Activated CD4-positive, alpha-beta memory T cell treated with anti-CD3 and anti-CD28 coated beads, Interleukin-2, amount 10 ng/mL, durations not matched to agents 7 days and 5 days (primary cell): ENCODE results near the gene COPS7A. TPM values are rescaled to one million over a fixed set of nuclear protein-coding genes. Genes with fewer than 3 reads are reported as not detected.

Experiments used
- CTCF ChIA-PET: fragments of 350-600 bp; sonication (Branson Sonifier 250); formaldehyde crosslinking; loops from one replicate; lab custom pipeline; 2021; ENCODE audit warnings: antibody characterized with exemption, inconsistent platforms; lab: Charles Lee
- POLR2A ChIA-PET: fragments of 350-600 bp; sonication (Branson Sonifier 250); formaldehyde crosslinking; loops from one replicate; lab custom pipeline; 2021; ENCODE audit warnings: antibody characterized with exemption; lab: Charles Lee
- DNase-seq: peaks from one replicate; pipeline ENCODE4 v3.0.0-alpha.2; 2020
- H3K27ac Mint-ChIP-seq: one replicate; pipeline ENCODE4 v1.8.0; 2021; ENCODE audit warnings: mild to moderate bottlenecking, mixed read lengths
- H3K27me3 Mint-ChIP-seq: one replicate; pipeline ENCODE4 v1.8.0; 2021; ENCODE audit warnings: mixed read lengths
- H3K36me3 Mint-ChIP-seq: one replicate; pipeline ENCODE4 v1.8.0; 2021; ENCODE audit warnings: low read depth, mixed read lengths
- H3K4me1 Mint-ChIP-seq: one replicate; pipeline ENCODE4 v1.8.0; 2021; ENCODE audit warnings: mixed read lengths
- H3K4me3 Mint-ChIP-seq: one replicate; pipeline ENCODE4 v1.8.0; 2021; ENCODE audit warnings: mild to moderate bottlenecking, mixed read lengths
- H3K9me3 Mint-ChIP-seq: one replicate; pipeline ENCODE4 v1.8.0; 2021; ENCODE audit warnings: mixed read lengths
- total RNA-seq, 2 experiments: library from RNA; stranded (reverse); gene quantifications; one replicate each; pipeline ENCODE4 v1.2.3, GENCODE V29; 2021

The COPS7A gene
- total RNA-seq, 2 experiments from 2014 or later = 28.4 to 29.0 TPM

GRCh38 chr12:6767353-6768319 lies 43.8 kb downstream of the COPS7A start:
- Mint-ChIP-seq H3K27ac (peak overlapping the region; percentile 48), H3K4me1 (peaks cover 61% of the 10 kb centered on the region), H3K9me3 (no peaks in the 10 kb centered on the region), H3K36me3 (peaks cover 3% of the 10 kb centered on the region), H3K27me3 (peaks cover 31% of the 10 kb centered on the region), H3K4me3 (peak overlapping the region; percentile 87)
- no peak for DNase-seq
- CTCF ChIA-PET = interaction anchor here (1.0 to 4.6 kb wide), 17 partner anchors 8 to 172 kb away, joined by 3 to 78 read pairs (median 4); partner anchors contain the start of genes CD4, CDCA3, COPS7A and MLF2
- POLR2A ChIA-PET = interaction anchor here (1.1 to 8.4 kb wide), 13 partner anchors 7 to 105 kb away, joined by 3 to 73 read pairs (median 7); partner anchors contain the start of genes CD4, CDCA3, COPS7A and MLF2

GRCh38 chr12:6768437-6768914 lies 44.6 kb downstream of the COPS7A start:
- ChIA-PET CTCF (interaction anchor here (1.7 to 4.6 kb wide), 5 partner anchors 13 to 79 kb away, joined by 3 to 78 read pairs (median 50); partner anchors contain the start of genes CD4 and MLF2), POLR2A (interaction anchor here (1.0 to 8.4 kb wide), 3 partner anchors 9 to 79 kb away, joined by 4 to 73 read pairs (median 8); partner anchors contain the start of genes MLF2 and ZNF384)
- H3K27ac Mint-ChIP-seq = no peak overlapping the region
- H3K4me3 Mint-ChIP-seq = peak overlapping the region; percentile 87
- peaks cover 69% of the 10 kb centered on the region for H3K4me1 Mint-ChIP-seq
- no peak for DNase-seq
- no peaks in the 10 kb centered on the region for H3K9me3 Mint-ChIP-seq
- H3K36me3 Mint-ChIP-seq = peaks cover 3% of the 10 kb centered on the region
- peaks cover 30% of the 10 kb centered on the region for H3K27me3 Mint-ChIP-seq

GRCh38 chr12:6768990-6769389 lies 45.1 kb downstream of the COPS7A start:
- POLR2A ChIA-PET = interaction anchor here (1.0 to 14.0 kb wide), 4 partner anchors 9 to 80 kb away, joined by 4 to 153 read pairs (median 40); partner anchors contain the start of genes CD4, MLF2 and ZNF384
- Mint-ChIP-seq H3K4me1 (peaks cover 69% of the 10 kb centered on the region), H3K4me3 (peak overlapping the region; percentile 19), H3K9me3 (no peaks in the 10 kb centered on the region), H3K27me3 (peaks cover 29% of the 10 kb centered on the region), H3K27ac (no peak overlapping the region), H3K36me3 (peaks cover 3% of the 10 kb centered on the region)
- no peak for DNase-seq
- CTCF ChIA-PET = interaction anchor here (0.7 to 4.6 kb wide), 2 partner anchors 11 to 15 kb away, joined by 3 to 78 read pairs; partner anchors contain the start of gene MLF2

GRCh38 chr12:6769666-6770065 lies 45.8 kb downstream of the COPS7A start:
- Mint-ChIP-seq H3K36me3 (peaks cover 9% of the 10 kb centered on the region), H3K27me3 (peaks cover 25% of the 10 kb centered on the region), H3K4me3 (no peak overlapping the region), H3K4me1 (peaks cover 69% of the 10 kb centered on the region), H3K27ac (no peak overlapping the region), H3K9me3 (no peaks in the 10 kb centered on the region)
- CTCF ChIA-PET = interaction anchor here (0.7 to 4.6 kb wide), 3 partner anchors 10 to 17 kb away, joined by 3 to 78 read pairs (median 23); partner anchors contain the start of gene MLF2
- POLR2A ChIA-PET = interaction anchor here (1.0 to 14.0 kb wide), 5 partner anchors 8 to 80 kb away, joined by 4 to 153 read pairs (median 8); partner anchors contain the start of genes CD4, COPS7A, MLF2 and ZNF384
- no peak for DNase-seq

GRCh38 chr12:6770094-6770493 lies 46.2 kb downstream of the COPS7A start:
- no peak for DNase-seq
- Mint-ChIP-seq H3K27ac (no peak overlapping the region), H3K36me3 (peaks cover 13% of the 10 kb centered on the region), H3K9me3 (no peaks in the 10 kb centered on the region), H3K4me3 (no peak overlapping the region), H3K27me3 (peaks cover 22% of the 10 kb centered on the region), H3K4me1 (peaks cover 70% of the 10 kb centered on the region)
- ChIA-PET POLR2A (interaction anchor here (1.9 to 14.0 kb wide), 3 partner anchors 17 to 47 kb away, joined by 4 to 153 read pairs (median 73); partner anchors contain the start of genes CD4, COPS7A and MLF2), CTCF (interaction anchor here (3.0 kb wide), 1 partner anchor 17 kb away, joined by 23 read pairs; the partner anchor contains the start of gene MLF2)

- ChIA-PET CTCF (interaction anchor here (1.5 to 3.0 kb wide), 3 partner anchors 10 to 22 kb away, joined by 5 to 23 read pairs (median 11); partner anchors contain the start of gene MLF2), POLR2A (interaction anchor here (1.9 to 14.0 kb wide), 3 partner anchors 18 to 47 kb away, joined by 4 to 153 read pairs (median 73); partner anchors contain the start of genes CD4, COPS7A and MLF2)
- Mint-ChIP-seq H3K27me3 (peaks cover 17% of the 10 kb centered on the region), H3K4me3 (no peak overlapping the region), H3K36me3 (peaks cover 18% of the 10 kb centered on the region), H3K9me3 (no peaks in the 10 kb centered on the region), H3K27ac (no peak overlapping the region), H3K4me1 (peaks cover 70% of the 10 kb centered on the region)
- no peak for DNase-seq
Measured at GRCh38 chr12:6770600-6770999, 46.8 kb downstream of the COPS7A start.

- Mint-ChIP-seq H3K9me3 (no peaks in the 10 kb centered on the region), H3K36me3 (peaks cover 21% of the 10 kb centered on the region), H3K27me3 (peaks cover 13% of the 10 kb centered on the region), H3K27ac (no peak overlapping the region), H3K4me3 (no peak overlapping the region), H3K4me1 (peaks cover 72% of the 10 kb centered on the region)
- CTCF ChIA-PET = interaction anchor here (0.9 to 3.0 kb wide), 5 partner anchors 9 to 26 kb away, joined by 3 to 23 read pairs (median 9); partner anchors contain the start of genes CD4 and MLF2
- POLR2A ChIA-PET = interaction anchor here (1.4 to 14.0 kb wide), 4 partner anchors 18 to 237 kb away, joined by 4 to 153 read pairs (median 40); partner anchors contain the start of genes CD4, COPS7A, GAPDH and MLF2
- no peak for DNase-seq
Measured at GRCh38 chr12:6771091-6771495, 47.2 kb downstream of the COPS7A start.

GRCh38 chr12:6771509-6772330 lies 47.9 kb downstream of the COPS7A start:
- H3K9me3 Mint-ChIP-seq = no peaks in the 10 kb centered on the region
- DNase-seq = no peak
- H3K4me3 Mint-ChIP-seq = peak overlapping the region; percentile 74
- peaks cover 78% of the 10 kb centered on the region for H3K4me1 Mint-ChIP-seq
- H3K27ac Mint-ChIP-seq = peak overlapping the region; percentile 71
- POLR2A ChIA-PET = interaction anchor here (1.1 to 14.0 kb wide), 5 partner anchors 9 to 301 kb away, joined by 3 to 153 read pairs (median 7); partner anchors contain the start of genes CD4, GAPDH, MLF2 and VAMP1
- H3K27me3 Mint-ChIP-seq = peaks cover 13% of the 10 kb centered on the region
- peaks cover 26% of the 10 kb centered on the region for H3K36me3 Mint-ChIP-seq
- CTCF ChIA-PET = interaction anchor here (0.5 to 3.0 kb wide), 6 partner anchors 9 to 176 kb away, joined by 3 to 23 read pairs (median 7); partner anchors contain the start of genes CD4 and MLF2

- H3K4me3 Mint-ChIP-seq = peak within 1 kb of the TSS; percentile 74
- POLR2A ChIA-PET = interaction anchor here (1.0 to 14.0 kb wide), 6 partner anchors 8 to 302 kb away, joined by 3 to 153 read pairs (median 6); partner anchors contain the start of genes CD4, GAPDH, MLF2 and VAMP1
- peaks cover 27% of the 10 kb centered on the region for H3K36me3 Mint-ChIP-seq
- peaks cover 13% of the 10 kb centered on the region for H3K27me3 Mint-ChIP-seq
- peak within 1 kb of the TSS; percentile 71 for H3K27ac Mint-ChIP-seq
- H3K4me1 Mint-ChIP-seq = peaks cover 76% of the 10 kb centered on the region
- CTCF ChIA-PET = interaction anchor here (0.5 to 3.0 kb wide), 5 partner anchors 8 to 176 kb away, joined by 4 to 23 read pairs (median 9); partner anchors contain the start of genes CD4 and MLF2
- DNase-seq = peak; percentile 61
- H3K9me3 Mint-ChIP-seq = no peaks in the 10 kb centered on the region
Measured at GRCh38 chr12:6772331-6772695, 48.5 kb downstream of the COPS7A start, which contains the start of gene LAG3. Gene LAG3 (plus strand): TSS chr12:6772520. CDS start chr12:6772853, 333 bp downstream.

- DNase-seq = no peak
- Mint-ChIP-seq H3K9me3 (no peaks in the 10 kb centered on the region), H3K4me3 (peak overlapping the region; percentile 74), H3K27me3 (peaks cover 9% of the 10 kb centered on the region), H3K4me1 (peaks cover 71% of the 10 kb centered on the region), H3K27ac (peak overlapping the region; percentile 71), H3K36me3 (peaks cover 24% of the 10 kb centered on the region)
- ChIA-PET POLR2A (interaction anchor here (0.6 to 14.0 kb wide), 7 partner anchors 10 to 159 kb away, joined by 3 to 153 read pairs (median 9); partner anchors contain the start of genes CD4, COPS7A, MLF2 and ZNF384), CTCF (interaction anchor here (2.2 to 3.0 kb wide), 4 partner anchors 7 to 20 kb away, joined by 9 to 23 read pairs (median 12); partner anchors contain the start of genes CD4 and MLF2)
Measured at GRCh38 chr12:6772726-6773589, 49.1 kb downstream of the COPS7A start.
